ENCODE data around the gene ADAM19. TPM values are rescaled to one million over a fixed set of nuclear protein-coding genes. Genes with fewer than 3 reads are reported as not detected.

Gene ADAM19
- total and polyA plus RNA-seq, 2 donors from 2014 or later = 0.88 to 9.2 TPM

GRCh38 chr5:157458835-157459234 lies 116.7 kb downstream of the ADAM19 start:
- intact Hi-C loops (cut with DNase I) = no loop called here
- Histone ChIP-seq H3K36me3 (ENCODE audit: control insufficient read depth in 2 of 3, insufficient read depth in 3 of 3, low read length in 3 of 3) (no peaks in the 10 kb centered on the region), H3K4me1 (ENCODE audit: control insufficient read depth in 2 of 3, insufficient read depth in 2 of 3, low read depth in 1 of 3, low read length in 3 of 3) (peaks cover 0 to 3% (median 0%) of the 10 kb centered on the region in 3 donors), H3K9ac (ENCODE audit: low read length in 3 of 3) (no peak overlapping the region), H3K9me3 (ENCODE audit: control insufficient read depth in 2 of 3, insufficient read depth in 1 of 3, low read length in 3 of 3) (no peaks in the 10 kb centered on the region), H3K4me3 (ENCODE audit: low read length in 3 of 3) (no peak overlapping the region), H3K27ac (ENCODE audit: low read depth in 2 of 2, low read length in 2 of 2) (no peak overlapping the region), H3K27me3 (ENCODE audit: control insufficient read depth, insufficient read depth, low read length) (peaks cover 4% of the 10 kb centered on the region)
- no peak for TF ChIP-seq CTCF (IDR thresholded peaks at IDR 0.05; ENCODE audit: borderline replicate concordance, extremely low read depth, insufficient read depth)
- DNase-seq = peak in 1 of 5 donors; percentile 16
- no peak for FAIRE-seq

GRCh38 chr5:157457391-157457790 lies 118.2 kb downstream of the ADAM19 start:
- Histone ChIP-seq H3K27me3 (ENCODE audit: control insufficient read depth, insufficient read depth, low read length) (peaks cover 4% of the 10 kb centered on the region), H3K9me3 (ENCODE audit: control insufficient read depth in 2 of 3, insufficient read depth in 1 of 3, low read length in 3 of 3) (no peaks in the 10 kb centered on the region), H3K27ac (ENCODE audit: low read depth in 2 of 2, low read length in 2 of 2) (no peak overlapping the region), H3K4me3 (ENCODE audit: low read length in 3 of 3) (no peak overlapping the region), H3K9ac (ENCODE audit: low read length in 3 of 3) (no peak overlapping the region), H3K36me3 (ENCODE audit: control insufficient read depth in 2 of 3, insufficient read depth in 3 of 3, low read length in 3 of 3) (no peaks in the 10 kb centered on the region), H3K4me1 (ENCODE audit: control insufficient read depth in 2 of 3, insufficient read depth in 2 of 3, low read depth in 1 of 3, low read length in 3 of 3) (peaks cover 0 to 3% (median 0%) of the 10 kb centered on the region in 3 donors)
- no peak for FAIRE-seq
- no peak for TF ChIP-seq CTCF (IDR thresholded peaks at IDR 0.05; ENCODE audit: borderline replicate concordance, extremely low read depth, insufficient read depth)
- DNase-seq = peak in 1 of 5 donors; percentile 3
- intact Hi-C loops (cut with DNase I) = no loop called here

GRCh38 chr5:157456301-157456700 lies 119.3 kb downstream of the ADAM19 start:
- H3K27me3 ChIP-seq (ENCODE audit: control insufficient read depth, insufficient read depth, low read length) = peaks cover 4% of the 10 kb centered on the region
- TF ChIP-seq CTCF (IDR thresholded peaks at IDR 0.05; ENCODE audit: borderline replicate concordance, extremely low read depth, insufficient read depth) = no peak
- H3K9me3 ChIP-seq (ENCODE audit: control insufficient read depth in 2 of 3, insufficient read depth in 1 of 3, low read length in 3 of 3) = no peaks in the 10 kb centered on the region
- no peak overlapping the region for H3K27ac ChIP-seq (ENCODE audit: low read depth in 2 of 2, low read length in 2 of 2)
- no peak for FAIRE-seq
- H3K36me3 ChIP-seq (ENCODE audit: control insufficient read depth in 2 of 3, insufficient read depth in 3 of 3, low read length in 3 of 3) = no peaks in the 10 kb centered on the region
- H3K4me1 ChIP-seq (ENCODE audit: control insufficient read depth in 2 of 3, insufficient read depth in 2 of 3, low read depth in 1 of 3, low read length in 3 of 3) = peaks cover 0 to 3% (median 0%) of the 10 kb centered on the region in 3 donors
- intact Hi-C loops (cut with DNase I) = no loop called here
- DNase-seq = peak in 1 of 5 donors; percentile 9
- no peak overlapping the region for H3K4me3 ChIP-seq (ENCODE audit: low read length in 3 of 3)
- H3K9ac ChIP-seq (ENCODE audit: low read length in 3 of 3) = no peak overlapping the region

GRCh38 chr5:157455057-157455456 lies 120.5 kb downstream of the ADAM19 start:
- DNase-seq (peak in 1 of 5 donors; percentile 15), FAIRE-seq (no peak)
- Histone ChIP-seq H3K4me3 (ENCODE audit: low read length in 3 of 3) (no peak overlapping the region), H3K4me1 (ENCODE audit: control insufficient read depth in 2 of 3, insufficient read depth in 2 of 3, low read depth in 1 of 3, low read length in 3 of 3) (peaks cover 0 to 3% (median 0%) of the 10 kb centered on the region in 3 donors), H3K9me3 (ENCODE audit: control insufficient read depth in 2 of 3, insufficient read depth in 1 of 3, low read length in 3 of 3) (no peaks in the 10 kb centered on the region), H3K9ac (ENCODE audit: low read length in 3 of 3) (no peak overlapping the region), H3K27me3 (ENCODE audit: control insufficient read depth, insufficient read depth, low read length) (no peaks in the 10 kb centered on the region), H3K27ac (ENCODE audit: low read depth in 2 of 2, low read length in 2 of 2) (no peak overlapping the region), H3K36me3 (ENCODE audit: control insufficient read depth in 2 of 3, insufficient read depth in 3 of 3, low read length in 3 of 3) (no peaks in the 10 kb centered on the region)
- no peak for TF ChIP-seq CTCF (IDR thresholded peaks at IDR 0.05; ENCODE audit: borderline replicate concordance, extremely low read depth, insufficient read depth)
- intact Hi-C loops (cut with DNase I) = no loop called here
